Measurements from ENCODE around the gene SPATA2L. TPM values are rescaled to one million over a fixed set of nuclear protein-coding genes. Genes with fewer than 3 reads are reported as not detected.
"Not testable (repeated sequence)": the region's sequence is repeated elsewhere in the genome, so short reads cannot be mapped to it uniquely, and the experiment has no call there.

The SPATA2L gene
- total and polyA plus RNA-seq, 2 of the 13 experiments (the other 11 are each of a cell fraction or from before 2014, with no cell fraction given): 9.1 to 20.7 TPM

GRCh38 chr16:89698717-89699116, 2.8 kb downstream of the SPATA2L start:
- FAIRE-seq; H3K4me3 ChIP-seq (replicated peaks in 1 of 3; ENCODE audit: insufficient read depth in 1 of 3, low read depth in 2 of 3, low read length in 3 of 3); H3K79me2 ChIP-seq (ENCODE audit: insufficient read depth, low read length); H3K9ac ChIP-seq (ENCODE audit: insufficient read depth, low read depth, low read length); H3K9me3 ChIP-seq (ENCODE audit: low read length); CTCF ChIA-PET (ENCODE audit: low intra/inter-chr PET ratio, low total read pairs); DNase-seq (ENCODE audit: low spot score); H4K20me1 ChIP-seq (ENCODE audit: insufficient read depth, low read length); intact Hi-C loops (cut with micrococcal nuclease; ENCODE audit: unreplicated experiment); in situ Hi-C loops (cut with HindIII; ENCODE audit: extremely low pct_ligation_motif_present, low pct_unique_long_range_greater_than_20kb); BruUV-seq (replicated peaks); H3K27me3 ChIP-seq (ENCODE audit: control insufficient read depth in 1 of 2, insufficient read depth in 2 of 2, low read length in 2 of 2); ATAC-seq; H2AFZ ChIP-seq (ENCODE audit: low read length); H3K4me2 ChIP-seq (ENCODE audit: low read depth, low read length); H3K27ac ChIP-seq (ENCODE audit: extremely low read length, insufficient read depth, low read length): not testable (repeated sequence)
- peaks cover 5 to 14% of the 10 kb centered on the region in 2 experiments; a peak in 2 of 5 replicates for H3K36me3 ChIP-seq (replicated peaks in 1 of 2; ENCODE audit: control insufficient read depth in 1 of 2, insufficient read depth in 2 of 2, low read length in 2 of 2)
- peaks cover 59% of the 10 kb centered on the region for H3K4me1 ChIP-seq (ENCODE audit: insufficient read depth, low read length)
- WGBS (ENCODE audit: low lambda C conversion rate): 95% methylated on average over 14 of the region's 14 CpGs
- POLR2A ChIA-PET: interaction anchor here (2.4 to 3.0 kb wide), 2 partner anchors 12 to 28 kb away, joined by 8 to 32 read pairs; partner anchors contain the start of gene CDK10

- Histone ChIP-seq H3K4me1 (ENCODE audit: insufficient read depth, low read length) (peaks cover 62% of the 10 kb centered on the region), H3K27me3 (ENCODE audit: control insufficient read depth in 1 of 2, insufficient read depth in 2 of 2, low read length in 2 of 2) (no peaks in the 10 kb centered on the region), H2AFZ (ENCODE audit: low read length) (no peak overlapping the region), H3K27ac (ENCODE audit: extremely low read length, insufficient read depth, low read length) (no peak overlapping the region), H3K36me3 (replicated peaks in 1 of 2; ENCODE audit: control insufficient read depth in 1 of 2, insufficient read depth in 2 of 2, low read length in 2 of 2) (peaks cover 5 to 14% of the 10 kb centered on the region in 2 experiments; a peak in 2 of 5 replicates), H3K79me2 (ENCODE audit: insufficient read depth, low read length) (peaks cover 2% of the 10 kb centered on the region), H3K9me3 (ENCODE audit: low read length) (no peaks in the 10 kb centered on the region), H4K20me1 (ENCODE audit: insufficient read depth, low read length) (no peaks in the 10 kb centered on the region), H3K4me3 (replicated peaks in 1 of 3; ENCODE audit: insufficient read depth in 1 of 3, low read depth in 2 of 3, low read length in 3 of 3) (no peak overlapping the region), H3K4me2 (ENCODE audit: low read depth, low read length) (no peak overlapping the region), H3K9ac (ENCODE audit: insufficient read depth, low read depth, low read length) (no peak overlapping the region)
- in situ Hi-C loops (cut with HindIII; ENCODE audit: extremely low pct_ligation_motif_present, low pct_unique_long_range_greater_than_20kb): no loop called here
- FAIRE-seq: no peak
- WGBS (ENCODE audit: low lambda C conversion rate): 99% methylated on average over 13 of the region's 32 CpGs
- POLR2A ChIA-PET: no interaction called here
- intact Hi-C loops (cut with micrococcal nuclease; ENCODE audit: unreplicated experiment): no loop called here
- no peak for ATAC-seq
- CTCF ChIA-PET (ENCODE audit: low intra/inter-chr PET ratio, low total read pairs): no interaction called here
- DNase-seq (ENCODE audit: low spot score): no peak
- no TSS peak for BruUV-seq (replicated peaks)
- TF ChIP-seq ZNF607 (CRISPR knock-in tag; IDR thresholded peaks at IDR 0.05; ENCODE audit: borderline replicate concordance) (no peak), ZNF614 (CRISPR knock-in tag; IDR thresholded peaks at IDR 0.05; ENCODE audit: borderline replicate concordance) (no peak), ZNF687 (CRISPR knock-in tag; IDR thresholded peaks at IDR 0.05) (0 out of 2 replicates have a peak, but pooled peaks have one; percentile 13), ISX (CRISPR knock-in tag; conservative IDR thresholded peaks at IDR 0.05) (no peak), NFIB (CRISPR knock-in tag; IDR thresholded peaks at IDR 0.05; ENCODE audit: borderline replicate concordance) (no peak), PHF5A (CRISPR knock-in tag; IDR thresholded peaks at IDR 0.05; ENCODE audit: low read depth, unreplicated experiment) (no peak), ZNF768 (CRISPR knock-in tag; IDR thresholded peaks at IDR 0.05) (peak; percentile 32; the same call in 1 of the 2 replicates), HOMEZ (CRISPR knock-in tag; IDR thresholded peaks at IDR 0.05; ENCODE audit: low read depth) (no peak), EED (CRISPR knock-in tag; IDR thresholded peaks at IDR 0.05) (no peak), PRPF4 (IDR thresholded peaks at IDR 0.05; ENCODE audit: low read depth, low read length, poor library complexity, severe bottlenecking) (no peak), SP140L (CRISPR knock-in tag; IDR thresholded peaks at IDR 0.05; ENCODE audit: borderline replicate concordance) (no peak), HOXA5 (CRISPR knock-in tag; IDR thresholded peaks at IDR 0.05) (no peak)
Observed at GRCh38 chr16:89697616-89698331, 3.7 kb downstream of the SPATA2L start.
